Natural killer cell (primary cell): ENCODE measurements around the gene HOXD13. TPM values are rescaled to one million over a fixed set of nuclear protein-coding genes. Genes with fewer than 3 reads are reported as not detected.

ENCODE experiments used
- ATAC-seq, 3 donors: fragments of 150-1000 bp in 2 of 3; fragments of 200-7000 bp in 1 of 3; cut with Tn5 transposase; 1 replicate in 1 of 3; 2 replicates in 2 of 3; pipeline ENCODE4 v1.10.0; 2021; ENCODE audit warnings: mild to moderate bottlenecking in 2 of 3, moderate library complexity in 2 of 3
- DNase-seq, 2 donors: peaks; one replicate each; pipeline versions ENCODE4 v3.0.0 to v3.0.0-alpha.2; 2013 to 2021; ENCODE audit warnings: mixed read lengths in 1 of 2
- H3K27ac ChIP-seq: one replicate; pipeline ENCODE4 v1.5.1; 2013; ENCODE audit warnings: mild to moderate bottlenecking, low read length
- H3K27me3 ChIP-seq: one replicate; pipeline ENCODE4 v1.6.1; 2013; ENCODE audit warnings: low read length; ENCODE audit not compliant: control insufficient read depth, insufficient read depth
- H3K36me3 ChIP-seq: one replicate; pipeline ENCODE4 v1.6.1; 2013; ENCODE audit warnings: low read length; ENCODE audit not compliant: control insufficient read depth, insufficient read depth
- H3K4me1 ChIP-seq: one replicate; pipeline ENCODE4 v1.6.1; 2013; ENCODE audit warnings: low read length; ENCODE audit not compliant: control insufficient read depth, insufficient read depth
- H3K4me3 ChIP-seq: one replicate; pipeline ENCODE4 v1.5.1; 2013; ENCODE audit warnings: low read length
- H3K9me3 ChIP-seq: one replicate; pipeline ENCODE4 v1.6.1; 2013; ENCODE audit warnings: low read length; ENCODE audit not compliant: control insufficient read depth, insufficient read depth
- H3K27ac Mint-ChIP-seq, 2 donors: one replicate each; pipeline ENCODE4 v1.8.0; 2022; ENCODE audit warnings: mild to moderate bottlenecking in 2 of 2, mixed read lengths in 2 of 2, moderate library complexity in 1 of 2
- H3K27me3 Mint-ChIP-seq, 2 donors: one replicate each; pipeline ENCODE4 v1.8.0; 2022; ENCODE audit warnings: low read depth in 2 of 2, mixed read lengths in 2 of 2
- H3K36me3 Mint-ChIP-seq: one replicate; pipeline ENCODE4 v1.8.0; 2022; ENCODE audit warnings: mixed read lengths
- H3K4me1 Mint-ChIP-seq, 2 donors: one replicate each; pipeline ENCODE4 v1.8.0; 2022; ENCODE audit warnings: mixed read lengths in 2 of 2
- H3K4me3 Mint-ChIP-seq: one replicate; pipeline ENCODE4 v1.8.0; 2022; ENCODE audit warnings: mild to moderate bottlenecking, moderate library complexity, mixed read lengths
- H3K9me3 Mint-ChIP-seq, 2 donors: one replicate each; pipeline ENCODE4 v1.8.0; 2022; ENCODE audit warnings: mixed read lengths in 2 of 2
- CTCF ChIP-seq: fragments of 200-600 bp; IDR thresholded peaks from one replicate; pipeline ENCODE4 v1.8.0; 2022; ENCODE audit warnings: antibody characterized with exemption
- WGBS: methylation state at CpG from one replicate; pipeline ENCODE4 v1.1.7; 2013; ENCODE audit warnings: missing lambda C conversion rate; ENCODE audit not compliant: insufficient coverage; 5-methylcytosine and 5-hydroxymethylcytosine counted together
- intact Hi-C: fragments of 100-400 bp; cut with micrococcal nuclease; formaldehyde crosslinking; loops from one replicate; pipeline ENCODE4 v1.14.2; 2022
- total RNA-seq, 4 donors: library from RNA; stranded (reverse); fragments of 120-200 nt in 1 of 4; gene quantifications; one replicate each; pipeline versions ENCODE4 v1.2.3 to v1.2.4, GENCODE V29; 2013 to 2022

Gene HOXD13
- total RNA-seq, 3 donors from 2014 or later (not counting 1 experiment from before 2014, with no cell fraction given) = not detected

- Histone ChIP-seq H3K27ac (no peak within 1 kb of the TSS), H3K4me3 (no peak within 1 kb of the TSS), H3K36me3 (no peaks in the 10 kb centered on the region), H3K9me3 (peaks cover 66% of the 10 kb centered on the region), H3K27me3 (peaks cover 91% of the 10 kb centered on the region), H3K4me1 (peaks cover 25% of the 10 kb centered on the region)
- DNase-seq (no peak), ATAC-seq (no peak)
- Mint-ChIP-seq H3K27ac (peak within 1 kb of the TSS; percentile 22 to 78), H3K36me3 (peaks cover 25% of the 10 kb centered on the region), H3K4me3 (peak within 1 kb of the TSS; percentile 63), H3K27me3 (peaks cover 73 to 76% of the 10 kb centered on the region in 2 donors), H3K4me1 (peaks cover 16 to 25% of the 10 kb centered on the region in 2 donors), H3K9me3 (peaks cover 5 to 8% of the 10 kb centered on the region in 2 donors)
- TF ChIP-seq CTCF = no peak
- WGBS = 28% methylated on average over 27 of the region's 27 CpGs
- intact Hi-C loops = loop anchor here (5.0 kb wide), 1 partner anchor 1752 kb away; the partner anchor contains the start of gene SP9
Measured at GRCh38 chr2:176083796-176084261, 8.7 kb upstream of the HOXD13 start, which contains the start of gene EVX2. EVX2 (minus strand) TSS chr2:176083962; CDS start chr2:176083776, 186 bp downstream.

- H3K4me1 Mint-ChIP-seq = peaks cover 9 to 16% of the 10 kb centered on the region in 2 donors
- intact Hi-C loops = loop anchor here (5.0 kb wide), 2 partner anchors 38 to 1752 kb away; partner anchors contain the start of genes HOXD9 and SP9
- 8% methylated on average over 24 of the region's 26 CpGs for WGBS
- no peak for ATAC-seq
- peak overlapping the region in 1 of 2 donors; percentile 78 for H3K27ac Mint-ChIP-seq
- Histone ChIP-seq H3K4me3 (no peak overlapping the region), H3K36me3 (no peaks in the 10 kb centered on the region), H3K27me3 (peaks cover 91% of the 10 kb centered on the region), H3K27ac (no peak overlapping the region), H3K4me1 (peaks cover 17% of the 10 kb centered on the region), H3K9me3 (peaks cover 58% of the 10 kb centered on the region)
- no peak for DNase-seq
- H3K27me3 Mint-ChIP-seq = peaks cover 73 to 74% of the 10 kb centered on the region in 2 donors
- H3K4me3 Mint-ChIP-seq = peak overlapping the region; percentile 13
- H3K36me3 Mint-ChIP-seq = peaks cover 17% of the 10 kb centered on the region
- H3K9me3 Mint-ChIP-seq = peaks cover 3 to 5% of the 10 kb centered on the region in 2 donors
- TF ChIP-seq CTCF = no peak
Measured at GRCh38 chr2:176084611-176085119, 7.9 kb upstream of the HOXD13 start.

GRCh38 chr2:176085120-176085788, 7.3 kb upstream of the HOXD13 start:
- Mint-ChIP-seq H3K27ac (peak overlapping the region in 1 of 2 donors; percentile 78), H3K9me3 (peaks cover 3 to 5% of the 10 kb centered on the region in 2 donors), H3K4me1 (peaks cover 7 to 15% of the 10 kb centered on the region in 2 donors), H3K4me3 (peak overlapping the region; percentile 13), H3K36me3 (peaks cover 17% of the 10 kb centered on the region), H3K27me3 (peaks cover 77 to 79% of the 10 kb centered on the region in 2 donors)
- Histone ChIP-seq H3K4me3 (no peak overlapping the region), H3K27me3 (peaks cover 96% of the 10 kb centered on the region), H3K4me1 (peaks cover 16% of the 10 kb centered on the region), H3K36me3 (no peaks in the 10 kb centered on the region), H3K9me3 (peaks cover 57% of the 10 kb centered on the region), H3K27ac (no peak overlapping the region)
- TF ChIP-seq CTCF = no peak
- WGBS = 9% methylated on average over 35 of the region's 40 CpGs
- DNase-seq (no peak), ATAC-seq (no peak)
- intact Hi-C loops = loop anchor here (5.0 kb wide), 1 partner anchor 37 kb away; the partner anchor contains the start of gene HOXD9
